Femur (tissue), 1 donor: ENCODE data around the gene NDUFS8.

ENCODE experiments used
- DNase-seq: peaks from one replicate; pipeline ENCODE4 v3.0.0-alpha.2; 2017

The NDUFS8 gene

DNA sequence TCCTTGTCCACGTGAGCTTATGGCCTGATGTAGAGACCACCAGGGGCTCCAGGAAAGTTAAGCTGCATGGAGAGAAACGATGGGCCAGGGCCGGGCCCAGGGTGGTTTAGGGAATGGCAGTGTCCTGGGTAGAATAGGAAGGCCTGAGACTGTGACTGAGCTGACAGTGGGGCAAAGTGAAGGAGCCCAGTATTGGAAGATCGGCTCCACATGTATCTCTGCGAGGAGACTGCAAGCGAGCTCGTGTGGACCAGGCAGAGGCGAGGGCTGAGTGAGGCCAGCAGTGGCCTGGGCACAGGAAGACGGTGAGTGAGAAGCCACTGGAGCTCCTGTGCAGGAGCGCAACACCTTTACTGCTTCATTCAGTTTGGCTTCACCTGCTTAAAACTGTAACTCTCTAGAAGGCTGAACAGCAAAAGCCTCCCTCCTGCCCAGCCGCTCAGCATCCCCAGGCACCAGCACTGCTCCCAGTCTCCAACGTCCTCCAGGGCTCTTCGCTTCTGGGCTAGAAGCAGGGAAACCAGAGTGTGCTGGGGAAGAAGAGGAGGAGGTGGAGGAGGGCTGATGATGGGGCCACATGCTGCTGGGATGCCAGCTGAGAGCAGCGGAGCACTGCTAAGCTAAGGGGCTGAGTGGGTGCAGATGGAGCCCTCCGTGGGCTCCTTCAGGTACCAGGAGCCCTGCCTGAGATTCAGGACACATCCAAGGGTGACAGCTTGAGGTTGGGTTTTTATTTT, 21.8 kb downstream of the NDUFS8 start:
- no peak for DNase-seq

DNA sequence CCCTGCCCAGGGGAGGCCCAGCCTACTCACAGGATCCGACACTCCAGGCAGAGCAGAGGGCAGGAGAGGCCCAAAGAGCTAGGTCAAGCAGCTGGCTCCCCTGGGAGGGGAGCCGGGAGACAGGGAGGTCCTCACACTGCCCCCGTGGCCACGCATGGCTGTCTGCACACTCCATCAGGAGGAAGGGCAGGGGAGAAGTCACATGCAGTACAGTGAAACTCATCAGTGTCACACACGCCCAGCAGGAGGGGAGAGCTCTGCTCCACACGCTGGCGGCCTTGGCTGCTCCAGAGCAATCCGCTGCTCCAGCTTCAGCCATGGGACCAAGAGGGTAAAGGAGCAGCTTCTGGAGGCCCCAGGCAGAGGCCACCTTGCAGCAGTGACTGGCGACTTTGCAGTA, 22.6 kb downstream of the NDUFS8 start:
- DNase-seq: no peak

DNA sequence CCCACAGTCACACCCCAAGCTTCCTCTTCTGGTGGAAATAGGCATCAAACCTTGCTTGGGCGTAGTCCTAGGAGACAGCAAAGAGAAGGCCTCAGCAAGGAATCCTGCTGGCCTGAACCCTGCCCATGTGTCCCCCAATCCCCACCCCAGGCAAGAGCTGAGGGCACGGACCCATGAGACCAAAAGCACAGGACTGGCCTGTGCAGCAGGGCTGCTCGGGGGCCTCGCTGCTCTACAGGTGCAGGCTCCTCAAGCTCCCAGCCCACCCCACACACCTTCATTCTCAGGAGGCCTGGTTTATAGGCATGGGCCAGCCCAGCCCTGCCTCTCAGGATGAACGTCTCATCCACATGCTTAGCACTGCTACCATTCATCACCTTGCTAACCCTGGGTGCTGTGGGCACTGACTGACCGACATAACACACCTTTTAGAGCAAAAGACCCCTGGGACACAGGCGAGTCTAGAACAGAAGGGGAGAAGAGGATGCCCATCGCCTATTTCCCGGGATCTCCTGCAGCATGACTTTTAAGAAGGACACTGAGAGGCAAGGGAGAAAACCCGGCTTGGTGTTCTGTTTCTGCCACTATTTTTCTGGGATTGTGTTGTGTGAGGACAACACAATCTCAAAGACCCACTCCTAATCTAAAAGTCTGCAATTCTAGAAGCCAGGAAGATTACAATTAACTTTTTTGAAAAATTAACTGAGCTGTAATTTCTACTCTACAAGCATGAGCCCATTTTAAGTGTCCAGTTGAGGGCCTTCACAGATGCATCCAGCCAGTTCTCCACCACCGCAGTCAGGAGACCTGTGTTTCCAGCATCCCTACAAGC, 23.7 kb downstream of the NDUFS8 start:
- no peak for DNase-seq

DNA sequence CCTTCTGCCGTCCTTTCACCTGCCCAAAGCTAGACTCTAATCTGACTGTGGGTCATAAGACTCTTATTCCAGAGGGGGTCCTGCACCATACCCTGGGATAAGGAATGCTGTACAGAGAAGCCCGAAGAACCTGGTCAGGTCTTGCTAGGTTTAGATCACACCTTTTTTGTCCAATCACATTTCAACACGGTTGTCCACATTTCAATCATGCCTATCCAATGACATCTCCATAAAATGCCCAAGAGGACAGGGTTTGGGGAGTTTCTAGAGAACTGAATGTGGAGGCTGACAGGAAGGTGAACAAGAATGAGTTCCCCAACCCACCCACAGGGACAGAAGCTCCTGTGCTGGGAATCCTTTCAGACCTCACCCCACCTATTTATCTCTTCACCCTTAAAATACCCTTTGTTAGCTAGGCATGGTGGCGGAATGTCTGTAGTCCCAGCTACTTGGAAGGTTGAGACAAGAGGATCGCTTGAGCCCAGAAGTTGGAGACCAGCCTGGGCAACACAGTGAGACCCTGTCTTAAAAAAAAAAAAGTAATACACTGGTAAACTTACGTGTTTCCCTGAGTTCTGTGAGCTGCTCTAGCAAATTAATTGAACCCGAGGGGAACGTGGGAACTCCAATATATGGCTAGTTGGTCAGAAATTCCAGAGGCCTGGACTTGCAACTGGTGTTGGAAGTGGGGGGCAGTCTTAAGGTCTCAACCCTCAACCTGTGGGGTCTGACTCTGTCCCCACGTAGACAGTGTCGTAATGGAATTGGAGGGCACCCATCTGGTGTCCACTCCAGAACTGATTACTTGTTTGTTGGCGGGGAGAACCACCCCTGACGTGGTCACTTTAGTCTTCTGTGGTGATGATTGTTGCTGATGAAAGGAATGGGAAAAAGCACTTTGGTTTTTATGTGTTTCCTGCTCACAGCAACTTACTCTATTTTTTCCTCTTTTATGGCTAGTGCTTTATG, 26.1 kb downstream of the NDUFS8 start:
- DNase-seq: no peak

DNA sequence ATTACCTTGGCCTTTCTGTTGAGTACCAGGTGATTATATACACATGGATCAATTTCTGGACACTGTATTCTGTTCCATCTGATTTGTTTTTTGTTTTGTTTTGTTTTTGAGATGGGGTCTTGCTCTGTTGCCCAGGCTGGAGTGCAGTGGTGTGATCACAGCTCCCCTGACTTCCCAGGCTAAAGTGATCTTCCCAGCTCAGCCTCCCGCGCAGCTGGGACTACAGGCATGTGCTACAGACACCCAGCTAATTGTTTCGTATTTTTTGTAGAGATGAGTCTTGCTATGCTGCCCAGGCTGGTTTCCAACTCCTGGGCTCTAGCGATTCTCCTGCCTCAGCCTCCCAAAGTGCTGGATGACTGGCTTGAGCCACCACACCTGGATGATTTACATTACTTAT, 27.3 kb downstream of the NDUFS8 start:
- DNase-seq: no peak

DNA sequence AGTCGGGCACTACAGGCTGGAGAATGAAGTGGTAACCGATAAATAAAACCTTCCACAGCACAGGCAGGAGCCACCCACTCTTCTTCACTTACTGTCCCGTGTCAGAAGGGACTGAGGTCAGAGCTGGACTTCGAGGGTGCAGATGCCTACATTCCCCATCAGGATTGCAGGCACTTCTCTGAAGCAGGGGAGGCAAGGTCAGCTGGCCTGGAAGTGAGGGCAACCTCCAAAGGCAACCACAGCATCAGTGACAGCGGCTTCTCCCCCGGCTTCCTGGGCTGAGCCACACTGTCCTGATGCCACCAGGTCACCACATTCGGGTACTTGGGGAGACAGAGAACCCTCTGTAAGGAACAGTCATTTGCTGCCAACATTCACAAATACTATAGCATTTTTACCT, 31.0 kb downstream of the NDUFS8 start:
- no peak for DNase-seq

DNA sequence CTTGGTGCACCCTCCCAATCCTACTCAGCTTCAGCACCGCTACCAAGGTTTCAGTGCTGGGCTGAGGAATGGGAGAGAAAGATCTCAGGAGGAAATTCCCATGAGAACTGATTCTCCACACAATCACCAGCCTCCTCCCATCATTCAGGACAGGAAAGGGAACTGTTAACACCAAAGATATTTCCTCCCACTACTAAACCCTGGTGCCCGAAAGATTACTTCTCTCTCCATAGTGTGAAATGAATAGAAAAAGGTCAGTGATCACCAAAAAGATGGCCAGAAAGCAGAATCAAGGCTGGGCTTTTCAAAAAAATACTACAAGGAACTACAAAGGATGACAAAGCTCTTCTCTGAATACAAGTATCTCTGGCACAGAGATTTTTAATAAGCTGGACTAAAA, 34.4 kb downstream of the NDUFS8 start:
- no peak for DNase-seq

DNA sequence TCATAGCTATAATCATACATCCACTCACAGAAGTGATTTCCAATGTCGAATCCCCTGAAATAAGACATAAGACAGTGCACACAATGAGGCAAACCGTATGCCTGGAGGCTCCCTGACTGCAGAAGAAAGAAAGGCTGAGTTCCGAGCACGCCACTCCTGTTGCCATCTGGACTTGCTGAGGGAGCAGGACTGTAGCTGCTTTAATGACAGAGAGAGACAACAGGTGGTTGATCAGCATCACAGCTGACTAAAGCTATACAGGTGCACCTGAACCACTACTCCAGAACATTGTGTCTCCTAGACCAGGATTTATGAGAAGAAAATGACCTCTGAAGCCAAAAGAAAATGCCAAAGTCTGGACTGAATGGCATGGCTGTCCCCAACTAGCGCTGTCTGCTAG, 35.4 kb downstream of the NDUFS8 start:
- no peak for DNase-seq

DNA sequence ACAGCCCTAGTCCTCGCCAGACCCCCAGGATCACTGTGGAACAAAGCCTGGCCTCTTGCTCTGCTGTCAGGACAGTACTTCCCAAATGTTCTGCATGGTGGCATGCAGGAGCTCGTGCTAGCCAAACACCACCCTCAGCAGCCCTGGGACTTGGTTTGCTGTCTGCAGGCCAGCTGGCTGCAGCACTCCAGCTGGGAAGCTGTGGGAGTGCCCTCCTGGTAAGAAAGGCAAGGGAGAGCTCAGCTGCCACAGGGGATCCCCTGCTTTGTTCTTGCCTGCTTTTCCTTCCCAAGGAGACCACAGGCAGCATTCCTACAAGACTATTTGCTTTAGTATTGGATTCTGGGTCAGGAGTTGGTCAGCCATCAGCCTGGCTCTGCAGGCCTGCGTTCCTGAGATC, 36.3 kb downstream of the NDUFS8 start:
- no peak for DNase-seq

DNA sequence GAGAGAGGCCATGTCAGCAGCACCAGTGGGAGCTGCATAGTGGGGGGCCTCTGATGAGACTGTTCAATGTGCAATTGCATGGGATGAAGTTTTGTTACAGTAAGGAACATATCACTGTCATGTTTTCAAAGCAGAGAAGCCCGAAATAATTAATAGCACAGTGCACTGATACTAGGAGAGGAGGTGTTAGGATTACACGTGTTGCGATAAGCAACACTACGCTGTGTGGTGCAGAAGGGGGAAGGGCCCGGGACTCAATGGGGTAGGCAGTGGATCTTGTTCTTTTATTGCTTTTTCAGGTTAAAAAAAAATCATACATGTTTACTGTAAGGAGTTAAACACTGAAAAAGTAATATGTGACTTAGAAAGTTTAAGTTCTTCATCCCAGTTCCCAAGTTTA, 37.5 kb downstream of the NDUFS8 start:
- DNase-seq: no peak

DNA sequence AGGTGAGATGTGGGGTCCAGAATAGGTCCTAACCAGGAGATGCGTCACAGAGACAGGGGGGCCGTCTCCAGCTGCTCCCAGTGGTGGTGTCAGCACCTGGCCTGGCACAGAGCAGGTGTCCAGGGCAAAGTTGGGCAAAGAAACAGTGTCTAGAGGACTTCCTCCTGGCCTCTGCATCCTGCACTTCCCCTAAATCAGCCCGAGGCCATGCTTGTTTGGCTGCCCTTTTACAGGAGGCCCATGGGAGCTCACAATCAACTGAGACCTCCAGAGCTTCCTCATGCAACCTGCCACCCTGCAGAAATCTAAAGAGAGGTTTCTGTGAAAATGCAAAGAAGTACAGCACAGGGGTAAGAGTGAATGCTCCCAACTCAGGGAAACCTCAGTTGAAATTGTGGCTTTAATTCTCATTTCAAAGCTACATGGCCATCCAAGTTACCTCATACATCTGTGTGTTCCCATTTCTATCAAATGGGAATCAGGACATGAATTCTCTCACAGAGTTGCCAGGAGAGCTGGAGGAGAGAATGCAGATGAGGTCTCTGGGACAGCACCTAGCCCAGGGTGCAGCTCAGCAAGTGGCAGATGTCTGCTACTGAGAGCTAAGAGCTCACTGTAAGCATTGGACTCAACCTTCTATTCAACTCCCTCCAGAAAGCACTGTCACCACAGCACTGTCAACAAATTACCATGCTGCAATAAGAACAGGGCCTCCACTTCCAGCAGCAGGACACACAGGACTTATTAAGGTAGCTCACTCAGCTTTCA, 41.0 kb downstream of the NDUFS8 start:
- DNase-seq: no peak

DNA sequence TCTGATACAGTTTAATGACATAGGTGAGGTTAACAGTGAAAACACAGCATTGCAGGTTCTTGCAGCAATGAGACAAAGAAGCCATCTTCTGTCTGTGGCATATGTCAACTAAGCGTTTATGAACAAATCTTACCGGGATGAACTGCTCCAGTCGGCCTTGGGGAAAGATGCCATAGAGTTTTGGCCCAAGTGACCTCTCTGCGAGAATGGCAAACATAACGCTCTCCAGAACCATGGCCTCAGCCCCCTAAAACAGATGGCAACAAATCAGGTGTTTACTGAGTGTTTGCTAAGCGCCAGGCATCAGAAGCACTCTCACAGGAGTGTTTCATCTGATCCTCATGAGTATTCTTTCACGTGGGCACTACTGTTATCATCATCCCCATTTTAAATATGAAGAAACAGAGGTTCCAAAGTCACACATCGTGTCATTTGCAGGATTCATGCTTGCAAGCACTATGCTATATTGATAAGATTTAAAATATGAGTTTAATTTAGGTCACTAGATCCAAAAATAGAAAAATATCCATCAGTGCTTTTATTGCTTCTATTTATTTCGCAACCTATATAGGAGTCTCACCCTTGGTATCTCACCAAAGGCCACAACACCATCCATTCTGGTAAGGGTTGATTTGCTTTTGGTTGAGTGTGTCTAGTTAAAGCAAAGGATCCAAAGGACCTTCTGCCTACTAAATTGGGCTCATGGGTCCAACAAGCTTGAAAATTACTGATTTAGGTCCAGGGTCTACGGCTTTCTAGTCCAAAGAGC, 44.3 kb downstream of the NDUFS8 start:
- DNase-seq: no peak

DNA sequence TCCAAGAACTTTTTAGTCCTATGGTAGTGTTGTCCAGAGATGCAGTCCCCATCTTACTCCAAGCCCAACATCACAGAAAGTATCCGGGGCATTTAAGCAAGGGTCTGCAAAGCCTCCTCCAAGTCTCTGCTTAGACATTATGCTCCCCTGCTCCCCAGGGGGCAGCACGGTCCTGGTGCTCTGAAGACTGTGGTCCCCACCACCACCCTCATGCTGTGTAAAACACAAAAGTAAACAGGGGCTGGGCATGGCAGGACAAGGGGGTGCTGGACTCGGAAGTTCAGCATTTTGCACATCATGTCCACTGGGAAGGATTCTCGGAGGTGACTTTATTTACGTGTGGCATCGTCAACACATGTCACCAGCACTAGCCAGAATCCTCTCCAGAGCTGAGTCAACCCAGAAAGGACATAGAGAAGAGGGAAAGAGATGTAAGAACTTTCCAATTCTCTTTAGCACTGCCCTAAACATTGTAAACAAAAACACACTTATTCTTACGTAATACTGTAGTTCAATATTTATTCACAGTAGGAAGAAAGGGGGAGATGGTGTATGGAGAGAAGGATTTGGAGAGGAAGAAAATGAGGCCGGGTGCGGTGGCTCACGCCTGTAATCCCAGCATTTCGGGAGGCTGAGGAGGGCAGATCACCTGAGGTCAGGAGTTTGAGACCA, 46.0 kb downstream of the NDUFS8 start:
- DNase-seq: no peak

DNA sequence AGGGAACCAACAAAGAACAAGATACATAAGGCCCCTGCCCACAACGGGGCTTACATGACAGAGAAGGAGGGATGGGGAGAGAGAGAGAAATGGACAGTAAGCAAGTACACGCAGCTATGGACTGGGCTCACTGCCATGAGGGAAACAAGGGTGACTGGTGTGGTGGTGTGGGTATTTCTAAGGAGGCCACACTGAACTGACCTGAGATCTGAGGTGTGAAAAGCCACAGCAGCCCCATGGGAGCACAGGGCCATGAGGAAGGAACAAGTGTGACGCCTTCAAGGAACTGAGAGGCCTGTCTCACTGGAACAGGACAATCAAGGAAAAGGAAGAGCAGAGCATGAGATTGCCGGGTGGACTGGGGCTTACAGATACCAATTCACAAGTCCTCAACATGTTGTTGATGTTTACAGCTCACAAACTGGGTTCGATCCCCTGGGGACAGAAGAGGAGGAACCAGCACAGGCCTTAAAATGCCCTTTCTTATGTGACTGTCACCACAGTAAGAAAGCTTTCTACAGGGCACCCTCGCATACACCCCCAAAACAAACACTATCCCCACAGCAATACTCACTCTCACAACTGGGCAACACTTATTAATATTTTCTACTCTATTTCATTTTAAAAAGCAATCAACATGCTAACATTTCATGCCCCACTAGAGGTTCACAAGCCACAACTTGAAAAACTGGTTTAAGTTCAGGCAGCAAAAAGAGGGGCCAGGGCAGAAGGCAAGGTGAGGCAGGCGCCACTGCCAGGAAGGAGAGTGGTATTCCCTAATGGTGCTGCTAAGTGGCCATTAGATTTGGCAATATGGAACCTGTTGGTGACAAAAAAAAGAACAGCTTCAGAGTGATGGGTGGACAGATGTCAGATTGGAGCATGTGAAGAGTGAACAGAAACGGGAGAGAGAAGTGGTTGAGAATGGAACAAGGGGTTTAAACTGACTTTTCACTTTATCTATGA, 47.4 kb downstream of the NDUFS8 start:
- no peak for DNase-seq

DNA sequence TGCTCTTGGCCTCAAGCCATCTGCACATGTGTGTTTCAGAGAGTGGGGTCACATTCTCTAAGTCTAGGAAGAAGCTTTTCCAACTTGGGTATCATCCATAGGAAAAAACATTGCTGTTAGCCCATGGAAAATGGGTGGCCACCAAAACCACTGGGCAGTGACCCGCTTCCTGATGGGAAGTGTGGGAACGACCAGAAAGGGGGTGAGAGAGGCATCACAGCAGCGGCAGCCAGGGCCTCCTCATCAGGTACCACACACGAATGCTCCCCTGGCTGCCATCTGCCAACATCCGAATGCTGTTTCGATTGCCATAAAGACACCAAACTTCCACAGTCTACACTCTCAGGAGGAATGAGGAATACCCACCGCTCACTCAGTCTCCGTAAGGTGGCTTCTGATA, 50.4 kb downstream of the NDUFS8 start:
- no peak for DNase-seq

DNA sequence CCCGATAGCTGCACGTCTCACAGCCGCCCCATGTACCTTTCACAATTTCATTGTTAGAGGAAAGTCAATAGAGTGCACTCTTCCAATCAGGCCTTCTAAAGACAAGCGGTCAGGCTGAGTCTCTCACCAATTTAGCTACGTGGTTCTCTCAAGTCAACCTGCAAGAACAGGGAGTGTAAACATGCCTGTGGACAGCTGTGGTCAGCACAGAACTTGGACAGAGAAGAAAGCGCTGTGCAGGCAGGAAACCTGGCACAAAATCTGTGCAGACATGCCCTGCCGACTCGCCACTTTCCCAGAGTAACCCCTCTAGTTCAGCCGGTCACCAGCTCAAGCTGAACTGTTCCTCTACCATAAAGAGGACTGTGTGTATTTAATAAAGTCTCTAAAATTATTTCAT, 51.2 kb downstream of the NDUFS8 start:
- no peak for DNase-seq

DNA sequence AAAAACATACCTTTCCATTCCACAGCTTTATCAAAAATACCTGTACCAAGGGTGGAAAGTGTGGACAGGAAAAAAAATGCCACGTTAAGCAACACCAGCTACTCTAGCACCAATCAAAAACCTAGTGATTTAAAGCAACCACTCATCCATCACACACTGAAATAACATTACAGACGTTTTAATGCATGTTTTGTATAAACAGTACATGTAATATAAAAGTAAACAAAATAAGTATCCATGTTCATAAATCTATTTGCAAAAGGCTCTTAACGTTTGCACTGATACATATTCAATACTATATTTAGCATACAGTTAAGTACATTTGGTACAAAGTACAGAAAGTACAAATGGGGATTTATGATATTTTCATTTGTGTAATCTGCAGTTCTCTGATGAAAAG, 52.0 kb downstream of the NDUFS8 start:
- DNase-seq: no peak

DNA sequence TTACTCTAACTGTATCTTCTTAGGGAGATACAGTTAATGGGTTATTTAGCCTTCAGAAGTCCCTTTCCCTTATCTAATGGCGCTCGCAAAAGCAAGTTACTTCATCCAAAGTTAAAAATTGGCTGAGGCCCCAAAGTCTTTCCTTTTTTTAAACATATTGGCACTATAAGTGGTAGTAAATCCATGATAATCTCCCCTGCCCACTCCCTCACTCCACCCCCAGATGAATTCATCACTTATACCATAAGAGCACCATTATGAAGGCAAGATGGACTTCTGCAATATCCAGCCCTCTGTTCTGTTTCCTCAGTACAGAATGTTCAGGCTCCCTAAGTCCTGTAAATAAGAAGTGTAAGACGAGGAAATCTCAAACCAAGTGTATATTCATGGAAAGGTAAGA, 53.0 kb downstream of the NDUFS8 start:
- no peak for DNase-seq
